H1 (cell line): ENCODE data around the gene FJX1. TPM values are rescaled to one million over a fixed set of nuclear protein-coding genes. Genes with fewer than 3 reads are reported as not detected.

Experiments used
- CTCF ChIA-PET: fragments of 300-600 bp; sonication (Branson Sonifier 250); formaldehyde crosslinking; loops from one replicate; lab custom pipeline; 2021; ENCODE audit not compliant: partially characterized antibody; lab: Charles Lee
- POLR2A ChIA-PET: fragments of 300-600 bp; sonication (Branson Sonifier 250); formaldehyde crosslinking; loops from one replicate; lab custom pipeline; 2021; ENCODE audit warnings: inconsistent platforms; ENCODE audit not compliant: partially characterized antibody; lab: Charles Lee
- DNase-seq, 2 experiments: peaks; one replicate each; pipeline versions ENCODE4 v3.0.0 to v3.0.0-alpha.2; 2010 to 2022; ENCODE audit warnings: low spot score in 2 of 2, low read depth in 1 of 2, mixed read lengths in 1 of 2
- FAIRE-seq: peaks from 2 replicates; lab custom pipeline; 2011; peaks lifted over from hg19 to GRCh38; lab: Jason Lieb, UNC
- H2AFZ ChIP-seq: 2 replicates; pipeline ENCODE4 v1.8.1; 2012; ENCODE audit warnings: low read length, inconsistent platforms
- H2AK5ac ChIP-seq: 2 replicates; pipeline ENCODE4 v1.6.1; 2013; ENCODE audit warnings: low read depth, low read length
- H2BK120ac ChIP-seq: replicated peaks from 2 replicates; pipeline ENCODE3; 2013; ENCODE audit warnings: low read depth, low read length, inconsistent platforms
- H2BK12ac ChIP-seq: 2 replicates; pipeline ENCODE4 v1.6.1; 2013; ENCODE audit warnings: low read depth, low read length
- H2BK15ac ChIP-seq: 2 replicates; pipeline ENCODE4 v1.6.1; 2013; ENCODE audit warnings: low read length
- H2BK20ac ChIP-seq: 2 replicates; pipeline ENCODE4 v1.6.1; 2013; ENCODE audit warnings: low read length
- H2BK5ac ChIP-seq: 2 replicates; pipeline ENCODE4 v1.6.1; 2013; ENCODE audit warnings: low read depth, low read length
- H3K14ac ChIP-seq: 2 replicates; pipeline ENCODE4 v1.6.1; 2013; ENCODE audit warnings: inconsistent platforms; ENCODE audit not compliant: insufficient read length
- H3K18ac ChIP-seq: 2 replicates; pipeline ENCODE4 v1.6.1; 2013; ENCODE audit warnings: low read length; ENCODE audit errors: extremely low read depth
- H3K23ac ChIP-seq: 2 replicates; pipeline ENCODE4 v1.6.1; 2013; ENCODE audit warnings: inconsistent platforms; ENCODE audit not compliant: insufficient read length
- H3K23me2 ChIP-seq: 2 replicates; pipeline ENCODE4 v1.6.1; 2013; ENCODE audit warnings: low read depth, low read length
- H3K27ac ChIP-seq: 2 replicates; pipeline ENCODE4 v1.6.1; 2011; ENCODE audit warnings: low read depth, low read length, inconsistent platforms
- H3K27me3 ChIP-seq, 4 experiments: replicated peaks in 1 of 4; 1 replicate in 1 of 4; 2 replicates in 3 of 4; pipeline versions ENCODE4 v1.6.1 to v1.8.1; 2011 to 2013; ENCODE audit warnings: low read length in 3 of 4, mild to moderate bottlenecking in 3 of 4, inconsistent platforms in 2 of 4, mixed read lengths in 2 of 4, moderate library complexity in 1 of 4; ENCODE audit not compliant: control insufficient read depth in 3 of 4, insufficient read depth in 3 of 4; ENCODE audit errors: extremely low read depth in 1 of 4
- H3K36me3 ChIP-seq, 4 experiments: 2 replicates each; pipeline versions ENCODE4 v1.6.1 to v1.8.1; 2011 to 2013; ENCODE audit warnings: mild to moderate bottlenecking in 4 of 4, low read length in 3 of 4, moderate library complexity in 2 of 4, control low read depth in 1 of 4, inconsistent platforms in 1 of 4; ENCODE audit not compliant: insufficient read depth in 4 of 4, control insufficient read depth in 2 of 4
- H3K4ac ChIP-seq: replicated peaks from 2 replicates; pipeline ENCODE3; 2013; ENCODE audit warnings: low read length, low read depth, mixed read lengths, inconsistent platforms; ENCODE audit not compliant: insufficient read length
- H3K4me1 ChIP-seq, 4 experiments: replicated peaks in 1 of 4; 1 replicate in 1 of 4; 2 replicates in 3 of 4; pipeline versions ENCODE4 v1.6.1 to v1.8.1; 2011 to 2013; ENCODE audit warnings: low read length in 3 of 4, inconsistent platforms in 2 of 4, mixed read lengths in 1 of 4; ENCODE audit not compliant: insufficient read depth in 4 of 4, control insufficient read depth in 3 of 4
- H3K4me2 ChIP-seq, 2 experiments: 2 replicates each; pipeline versions ENCODE4 v1.6.1 to v1.8.1; 2011 to 2013; ENCODE audit warnings: low read depth in 2 of 2, low read length in 2 of 2, control low read depth in 1 of 2, inconsistent platforms in 1 of 2, mild to moderate bottlenecking in 1 of 2; ENCODE audit not compliant: insufficient read depth in 1 of 2
- H3K4me3 ChIP-seq, 4 experiments: fragments of 200-600, 300-600 bp in 1 of 4; sonication (generic), shearing (Covaris generic), sonication (Bioruptor Twin) in 1 of 4; 2 replicates each; pipeline versions ENCODE4 v1.5.1 to v1.8.1; 2011 to 2016; ENCODE audit warnings: low read length in 4 of 4, low read depth in 3 of 4, control low read depth in 2 of 4, inconsistent platforms in 2 of 4, mild to moderate bottlenecking in 2 of 4, mixed read lengths in 1 of 4, moderate library complexity in 1 of 4; ENCODE audit not compliant: insufficient read depth in 2 of 4; ENCODE audit errors: extremely low read depth in 1 of 4
- H3K56ac ChIP-seq: replicated peaks from 2 replicates; pipeline ENCODE3; 2013; ENCODE audit warnings: low read depth, mild to moderate bottlenecking, mixed read lengths, low read length, inconsistent platforms; ENCODE audit not compliant: insufficient read length
- H3K79me1 ChIP-seq: 2 replicates; pipeline ENCODE4 v1.6.1; 2013; ENCODE audit warnings: low read depth, low read length, control low read depth
- H3K79me2 ChIP-seq, 2 experiments: 2 replicates each; pipeline versions ENCODE4 v1.6.1 to v1.8.1; 2012 to 2013; ENCODE audit warnings: low read length in 2 of 2, mild to moderate bottlenecking in 2 of 2, inconsistent platforms in 1 of 2; ENCODE audit not compliant: insufficient read depth in 2 of 2, control insufficient read depth in 1 of 2
- H3K9ac ChIP-seq, 4 experiments: replicated peaks in 1 of 4; 1 replicate in 1 of 4; 2 replicates in 3 of 4; pipeline versions ENCODE4 v1.6.1 to v1.8.1; 2011 to 2013; ENCODE audit warnings: low read depth in 3 of 4, low read length in 3 of 4, control low read depth in 2 of 4, mild to moderate bottlenecking in 2 of 4, moderate library complexity in 2 of 4, inconsistent platforms in 1 of 4; ENCODE audit errors: extremely low read depth in 1 of 4
- H3K9me3 ChIP-seq, 2 experiments: 2 replicates each; pipeline versions ENCODE4 v1.6.1 to v1.8.1; 2012 to 2013; ENCODE audit warnings: mild to moderate bottlenecking in 2 of 2, moderate library complexity in 2 of 2, control low read depth in 1 of 2, inconsistent platforms in 1 of 2, low read depth in 1 of 2, low read length in 1 of 2, mixed read lengths in 1 of 2; ENCODE audit not compliant: insufficient read depth in 2 of 2
- H4K20me1 ChIP-seq, 2 experiments: replicated peaks in 1 of 2; 2 replicates each; pipeline versions ENCODE3 to v1.8.1; 2011 to 2013; ENCODE audit warnings: inconsistent platforms in 2 of 2, low read length in 2 of 2, mild to moderate bottlenecking in 1 of 2; ENCODE audit not compliant: insufficient read depth in 2 of 2, control insufficient read depth in 1 of 2
- H4K5ac ChIP-seq: 2 replicates; pipeline ENCODE4 v1.6.1; 2013; ENCODE audit warnings: low read length, low read depth, mixed read lengths, inconsistent platforms; ENCODE audit not compliant: insufficient read length
- H4K8ac ChIP-seq: 2 replicates; pipeline ENCODE4 v1.8.0; 2013; ENCODE audit warnings: mild to moderate bottlenecking, moderate library complexity, low read length, inconsistent platforms; ENCODE audit not compliant: insufficient read depth; ENCODE audit errors: extremely low read depth
- H4K91ac ChIP-seq: replicated peaks from 2 replicates; pipeline ENCODE3; 2013; ENCODE audit warnings: low read length, mixed read lengths, inconsistent platforms; ENCODE audit not compliant: insufficient read length
- CREB1 ChIP-seq: IDR thresholded peaks from 2 replicates; pipeline ENCODE4 v1.6.1; 2012; ENCODE audit warnings: inconsistent platforms
- FOSL1 ChIP-seq: IDR thresholded peaks from 2 replicates; pipeline ENCODE4 v1.6.1; 2011; ENCODE audit warnings: mild to moderate bottlenecking, low read depth, low read length, moderate library complexity; ENCODE audit not compliant: insufficient read depth
- whole genome bisulfite sequencing, 2 experiments: shearing (Covaris generic) in 1 of 2; methylation state at CpG; one replicate each; pipeline versions ENCODE4 v1.1.6 to v1.1.7; 2013 to 2015; ENCODE audit warnings: low lambda C conversion rate in 2 of 2, mixed read lengths in 2 of 2, inconsistent platforms in 1 of 2, low coverage in 1 of 2, missing lambda C conversion rate in 1 of 2; ENCODE audit not compliant: insufficient replicate concordance in 2 of 2, insufficient coverage in 1 of 2, insufficient read length in 1 of 2; ENCODE audit errors: extremely low coverage in 1 of 2, missing lambda C conversion rate in 1 of 2; 5-methylcytosine and 5-hydroxymethylcytosine counted together
- polyA plus RNA-seq, 7 experiments: library from polyadenylated mRNA; depleted of rRNA in 3 of 7; stranded (reverse) in 5 of 7; unstranded in 2 of 7; fragments of >200 nt in 5 of 7; fragments of 200-250 nt in 2 of 7; gene quantifications; 1 replicate in 5 of 7; 2 replicates in 1 of 7; 4 replicates in 1 of 7; pipeline versions ENCODE4 v1.2.1 to v1.2.3, GENCODE V29; 2011 to 2013; ENCODE audit warnings: missing spikeins in 2 of 7, mixed read lengths in 2 of 7
- total RNA-seq: library from RNA; stranded (reverse); fragmentation: NEBNext Ultra II Directional; extraction: Animal tissue kit (Norgen Biotek cat#: 25700); gene quantifications from 2 replicates; pipeline ENCODE4 v1.2.1, GENCODE V29; 2021

The FJX1 gene
- total and polyA plus RNA-seq, 2 of the 8 experiments (the other 6 are each of a cell fraction or from before 2014, with no cell fraction given): 6.3 to 13.3 TPM

- FAIRE-seq (no peak), DNase-seq (no peak)
- Histone ChIP-seq H3K23me2 (no peaks in the 10 kb centered on the region), H3K79me2 (no peaks in the 10 kb centered on the region), H2AFZ (no peak overlapping the region), H3K23ac (no peak overlapping the region), H3K4me3 (no peak overlapping the region), H2BK15ac (no peak overlapping the region), H3K14ac (no peak overlapping the region), H3K18ac (no peak overlapping the region), H2BK120ac (no peak overlapping the region), H3K4me1 (no peaks in the 10 kb centered on the region), H3K56ac (no peak overlapping the region), H3K4ac (no peak overlapping the region), H3K9me3 (no peaks in the 10 kb centered on the region), H4K5ac (no peak overlapping the region), H3K79me1 (no peaks in the 10 kb centered on the region), H3K27ac (no peak overlapping the region), H4K91ac (no peak overlapping the region), H3K4me2 (no peak overlapping the region), H4K20me1 (no peaks in the 10 kb centered on the region), H2BK20ac (no peak overlapping the region), H2AK5ac (no peak overlapping the region), H2BK5ac (no peak overlapping the region), H2BK12ac (no peak overlapping the region), H3K36me3 (no peaks in the 10 kb centered on the region), H3K27me3 (no peaks in the 10 kb centered on the region), H3K9ac (no peak overlapping the region), H4K8ac (no peak overlapping the region)
- WGBS, 2 experiments: 84% methylated on average over 5 of the region's 5 CpGs; no CpG with 5 or more reads in 1 of the 2 experiments
- TF ChIP-seq FOSL1: no peak
- TF ChIP-seq CREB1: no peak
- ChIA-PET POLR2A (no interaction called here), CTCF (interaction anchor here (0.6 to 1.4 kb wide), 3 partner anchors 15 to 249 kb away, joined by 3 to 6 read pairs (median 4); no protein-coding TSS in a partner anchor)
These were observed 16.0 kb upstream of the FJX1 start for GRCh38 chr11:35602160-35602793.
